ENCODE data around the gene RBMS3.

- TF ChIP-seq CTCF (IDR thresholded peaks at IDR 0.05): no peak
- no peak for TF ChIP-seq POLR2A (IDR thresholded peaks at IDR 0.05)
Observed at GRCh38 chr3:30004481-30004880, 723.6 kb downstream of the RBMS3 start.
